Stimulated activated CD4-positive, alpha-beta T cell treated with anti-CD3 and anti-CD28 coated beads, Interleukin-1b, Interleukin-23, amount 100 ng/mL, for 4 hours (primary cell): Measurements from ENCODE around the gene CFHR1.
"Not testable (repeated sequence)": the region's sequence is repeated elsewhere in the genome, so short reads cannot be mapped to it uniquely, and the experiment has no call there.

Source experiments
- DNase-seq, 2 donors: peaks; one replicate each; pipeline ENCODE4 v3.0.0-alpha.2; 2020; ENCODE audit warnings: low read depth in 2 of 2

CFHR1 gene

GRCh38 chr1:196819531-196819930 lies at the start of gene CFHR1:
TSS of gene CFHR1 (plus strand) at chr1:196819731. CDS start at chr1:196819845, 114 bp downstream.
- not testable (repeated sequence) for DNase-seq

GRCh38 chr1:196769823-196770222 lies 49.7 kb upstream of the CFHR1 start:
- not testable (repeated sequence) for DNase-seq

- DNase-seq = no peak
These were observed 45.8 kb upstream of the CFHR1 start for GRCh38 chr1:196773713-196774112.

- no peak for DNase-seq
These were observed 45.4 kb upstream of the CFHR1 start for GRCh38 chr1:196774175-196774574.

GRCh38 chr1:196774603-196775002 lies 44.9 kb upstream of the CFHR1 start, which contains the start of gene CFHR3:
TSS of gene CFHR3 (plus strand) at chr1:196774840. CDS start at chr1:196774887, 47 bp downstream.
- DNase-seq = no peak

GRCh38 chr1:196777603-196778002 lies 41.9 kb upstream of the CFHR1 start:
- DNase-seq = no peak

- no peak for DNase-seq
These were observed 40.4 kb upstream of the CFHR1 start for GRCh38 chr1:196779093-196779492.

GRCh38 chr1:196791252-196791651 lies 28.3 kb upstream of the CFHR1 start:
- not testable (repeated sequence) for DNase-seq

GRCh38 chr1:196794103-196794502 lies 25.4 kb upstream of the CFHR1 start:
- DNase-seq = not testable (repeated sequence)

GRCh38 chr1:196797891-196798290 lies 21.6 kb upstream of the CFHR1 start:
- DNase-seq = no peak

- DNase-seq = not testable (repeated sequence)
These were observed 17.6 kb upstream of the CFHR1 start for GRCh38 chr1:196801920-196802319.

GRCh38 chr1:196808529-196809235 lies 10.8 kb upstream of the CFHR1 start:
- DNase-seq = no peak

- not testable (repeated sequence) for DNase-seq
These were observed 2.1 kb upstream of the CFHR1 start for GRCh38 chr1:196817442-196817841.

- DNase-seq = not testable (repeated sequence)
These were observed 8.3 kb downstream of the CFHR1 start for GRCh38 chr1:196827860-196828259.

- DNase-seq = not testable (repeated sequence)
These were observed 30.3 kb downstream of the CFHR1 start for GRCh38 chr1:196849613-196850492.

GRCh38 chr1:196856053-196856452 lies 36.5 kb downstream of the CFHR1 start:
- no peak for DNase-seq

- DNase-seq = no peak
These were observed 37.7 kb downstream of the CFHR1 start for GRCh38 chr1:196857188-196857587.

GRCh38 chr1:196858811-196859210 lies 39.3 kb downstream of the CFHR1 start:
- no peak for DNase-seq

GRCh38 chr1:196860323-196860884 lies 40.9 kb downstream of the CFHR1 start:
- no peak for DNase-seq

- DNase-seq = no peak
These were observed 41.9 kb downstream of the CFHR1 start for GRCh38 chr1:196861429-196861828.

GRCh38 chr1:196866974-196867373 lies 47.4 kb downstream of the CFHR1 start:
- DNase-seq = no peak

GRCh38 chr1:196873385-196873784 lies 53.9 kb downstream of the CFHR1 start:
- DNase-seq = no peak
